H1 (cell line): Measurements from ENCODE around the gene SPRN. TPM values are rescaled to one million over a fixed set of nuclear protein-coding genes. Genes with fewer than 3 reads are reported as not detected.

Experiments
- CTCF ChIA-PET: fragments of 300-600 bp; sonication (Branson Sonifier 250); formaldehyde crosslinking; loops from one replicate; lab custom pipeline; 2021; ENCODE audit not compliant: partially characterized antibody; lab: Charles Lee
- POLR2A ChIA-PET: fragments of 300-600 bp; sonication (Branson Sonifier 250); formaldehyde crosslinking; loops from one replicate; lab custom pipeline; 2021; ENCODE audit warnings: inconsistent platforms; ENCODE audit not compliant: partially characterized antibody; lab: Charles Lee
- DNase-seq, 2 experiments: peaks; one replicate each; pipeline versions ENCODE4 v3.0.0 to v3.0.0-alpha.2; 2010 to 2022; ENCODE audit warnings: low spot score in 2 of 2, low read depth in 1 of 2, mixed read lengths in 1 of 2
- FAIRE-seq: peaks from 2 replicates; lab custom pipeline; 2011; peaks lifted over from hg19 to GRCh38; lab: Jason Lieb, UNC
- H2AFZ ChIP-seq: 2 replicates; pipeline ENCODE4 v1.8.1; 2012; ENCODE audit warnings: low read length, inconsistent platforms
- H2AK5ac ChIP-seq: 2 replicates; pipeline ENCODE4 v1.6.1; 2013; ENCODE audit warnings: low read depth, low read length
- H2BK120ac ChIP-seq: replicated peaks from 2 replicates; pipeline ENCODE3; 2013; ENCODE audit warnings: low read depth, low read length, inconsistent platforms
- H2BK12ac ChIP-seq: 2 replicates; pipeline ENCODE4 v1.6.1; 2013; ENCODE audit warnings: low read depth, low read length
- H2BK15ac ChIP-seq: 2 replicates; pipeline ENCODE4 v1.6.1; 2013; ENCODE audit warnings: low read length
- H2BK20ac ChIP-seq: 2 replicates; pipeline ENCODE4 v1.6.1; 2013; ENCODE audit warnings: low read length
- H2BK5ac ChIP-seq: 2 replicates; pipeline ENCODE4 v1.6.1; 2013; ENCODE audit warnings: low read depth, low read length
- H3K14ac ChIP-seq: 2 replicates; pipeline ENCODE4 v1.6.1; 2013; ENCODE audit warnings: inconsistent platforms; ENCODE audit not compliant: insufficient read length
- H3K18ac ChIP-seq: 2 replicates; pipeline ENCODE4 v1.6.1; 2013; ENCODE audit warnings: low read length; ENCODE audit errors: extremely low read depth
- H3K23ac ChIP-seq: 2 replicates; pipeline ENCODE4 v1.6.1; 2013; ENCODE audit warnings: inconsistent platforms; ENCODE audit not compliant: insufficient read length
- H3K23me2 ChIP-seq: 2 replicates; pipeline ENCODE4 v1.6.1; 2013; ENCODE audit warnings: low read depth, low read length
- H3K27ac ChIP-seq: 2 replicates; pipeline ENCODE4 v1.6.1; 2011; ENCODE audit warnings: low read depth, low read length, inconsistent platforms
- H3K27me3 ChIP-seq, 4 experiments: replicated peaks in 1 of 4; 1 replicate in 1 of 4; 2 replicates in 3 of 4; pipeline versions ENCODE4 v1.6.1 to v1.8.1; 2011 to 2013; ENCODE audit warnings: low read length in 3 of 4, mild to moderate bottlenecking in 3 of 4, inconsistent platforms in 2 of 4, mixed read lengths in 2 of 4, moderate library complexity in 1 of 4; ENCODE audit not compliant: control insufficient read depth in 3 of 4, insufficient read depth in 3 of 4; ENCODE audit errors: extremely low read depth in 1 of 4
- H3K36me3 ChIP-seq, 4 experiments: 2 replicates each; pipeline versions ENCODE4 v1.6.1 to v1.8.1; 2011 to 2013; ENCODE audit warnings: mild to moderate bottlenecking in 4 of 4, low read length in 3 of 4, moderate library complexity in 2 of 4, control low read depth in 1 of 4, inconsistent platforms in 1 of 4; ENCODE audit not compliant: insufficient read depth in 4 of 4, control insufficient read depth in 2 of 4
- H3K4ac ChIP-seq: replicated peaks from 2 replicates; pipeline ENCODE3; 2013; ENCODE audit warnings: low read length, low read depth, mixed read lengths, inconsistent platforms; ENCODE audit not compliant: insufficient read length
- H3K4me1 ChIP-seq, 4 experiments: replicated peaks in 1 of 4; 1 replicate in 1 of 4; 2 replicates in 3 of 4; pipeline versions ENCODE4 v1.6.1 to v1.8.1; 2011 to 2013; ENCODE audit warnings: low read length in 3 of 4, inconsistent platforms in 2 of 4, mixed read lengths in 1 of 4; ENCODE audit not compliant: insufficient read depth in 4 of 4, control insufficient read depth in 3 of 4
- H3K4me2 ChIP-seq, 2 experiments: 2 replicates each; pipeline versions ENCODE4 v1.6.1 to v1.8.1; 2011 to 2013; ENCODE audit warnings: low read depth in 2 of 2, low read length in 2 of 2, control low read depth in 1 of 2, inconsistent platforms in 1 of 2, mild to moderate bottlenecking in 1 of 2; ENCODE audit not compliant: insufficient read depth in 1 of 2
- H3K4me3 ChIP-seq, 4 experiments: fragments of 200-600, 300-600 bp in 1 of 4; sonication (generic), shearing (Covaris generic), sonication (Bioruptor Twin) in 1 of 4; 2 replicates each; pipeline versions ENCODE4 v1.5.1 to v1.8.1; 2011 to 2016; ENCODE audit warnings: low read length in 4 of 4, low read depth in 3 of 4, control low read depth in 2 of 4, inconsistent platforms in 2 of 4, mild to moderate bottlenecking in 2 of 4, mixed read lengths in 1 of 4, moderate library complexity in 1 of 4; ENCODE audit not compliant: insufficient read depth in 2 of 4; ENCODE audit errors: extremely low read depth in 1 of 4
- H3K56ac ChIP-seq: replicated peaks from 2 replicates; pipeline ENCODE3; 2013; ENCODE audit warnings: low read depth, mild to moderate bottlenecking, mixed read lengths, low read length, inconsistent platforms; ENCODE audit not compliant: insufficient read length
- H3K79me1 ChIP-seq: 2 replicates; pipeline ENCODE4 v1.6.1; 2013; ENCODE audit warnings: low read depth, low read length, control low read depth
- H3K79me2 ChIP-seq, 2 experiments: 2 replicates each; pipeline versions ENCODE4 v1.6.1 to v1.8.1; 2012 to 2013; ENCODE audit warnings: low read length in 2 of 2, mild to moderate bottlenecking in 2 of 2, inconsistent platforms in 1 of 2; ENCODE audit not compliant: insufficient read depth in 2 of 2, control insufficient read depth in 1 of 2
- H3K9ac ChIP-seq, 4 experiments: replicated peaks in 1 of 4; 1 replicate in 1 of 4; 2 replicates in 3 of 4; pipeline versions ENCODE4 v1.6.1 to v1.8.1; 2011 to 2013; ENCODE audit warnings: low read depth in 3 of 4, low read length in 3 of 4, control low read depth in 2 of 4, mild to moderate bottlenecking in 2 of 4, moderate library complexity in 2 of 4, inconsistent platforms in 1 of 4; ENCODE audit errors: extremely low read depth in 1 of 4
- H3K9me3 ChIP-seq, 2 experiments: 2 replicates each; pipeline versions ENCODE4 v1.6.1 to v1.8.1; 2012 to 2013; ENCODE audit warnings: mild to moderate bottlenecking in 2 of 2, moderate library complexity in 2 of 2, control low read depth in 1 of 2, inconsistent platforms in 1 of 2, low read depth in 1 of 2, low read length in 1 of 2, mixed read lengths in 1 of 2; ENCODE audit not compliant: insufficient read depth in 2 of 2
- H4K20me1 ChIP-seq, 2 experiments: replicated peaks in 1 of 2; 2 replicates each; pipeline versions ENCODE3 to v1.8.1; 2011 to 2013; ENCODE audit warnings: inconsistent platforms in 2 of 2, low read length in 2 of 2, mild to moderate bottlenecking in 1 of 2; ENCODE audit not compliant: insufficient read depth in 2 of 2, control insufficient read depth in 1 of 2
- H4K5ac ChIP-seq: 2 replicates; pipeline ENCODE4 v1.6.1; 2013; ENCODE audit warnings: low read length, low read depth, mixed read lengths, inconsistent platforms; ENCODE audit not compliant: insufficient read length
- H4K8ac ChIP-seq: 2 replicates; pipeline ENCODE4 v1.8.0; 2013; ENCODE audit warnings: mild to moderate bottlenecking, moderate library complexity, low read length, inconsistent platforms; ENCODE audit not compliant: insufficient read depth; ENCODE audit errors: extremely low read depth
- H4K91ac ChIP-seq: replicated peaks from 2 replicates; pipeline ENCODE3; 2013; ENCODE audit warnings: low read length, mixed read lengths, inconsistent platforms; ENCODE audit not compliant: insufficient read length
- CREB1 ChIP-seq: IDR thresholded peaks from 2 replicates; pipeline ENCODE4 v1.6.1; 2012; ENCODE audit warnings: inconsistent platforms
- EZH2 ChIP-seq: fragments of 200-600 bp; sonication (generic); IDR thresholded peaks from 2 replicates; pipeline ENCODE4 v1.7.1; 2012; ENCODE audit warnings: low read depth, mild to moderate bottlenecking, moderate library complexity, low read length, inconsistent platforms; ENCODE audit not compliant: severe bottlenecking
- HDAC2 ChIP-seq, 2 experiments: fragments of 300-600 bp in 1 of 2; sonication (generic) in 1 of 2; IDR thresholded peaks; 2 replicates each; pipeline ENCODE4 v1.6.1; 2011 to 2012; ENCODE audit warnings: low read depth in 2 of 2, low read length in 2 of 2, mild to moderate bottlenecking in 2 of 2, moderate library complexity in 2 of 2, borderline replicate concordance in 1 of 2, inconsistent platforms in 1 of 2
- MAFK ChIP-seq: IDR thresholded peaks from 2 replicates; pipeline ENCODE4 v1.6.1; 2012; ENCODE audit warnings: low read depth, mild to moderate bottlenecking, improper control_type of control experiment, low read length
- PHF8 ChIP-seq: fragments of 200-600 bp; sonication (generic); conservative IDR thresholded peaks from 2 replicates; pipeline ENCODE4 v1.7.1; 2012; ENCODE audit warnings: low read depth, mild to moderate bottlenecking, inconsistent platforms, low read length, moderate library complexity
- POU5F1 ChIP-seq: IDR thresholded peaks from 2 replicates; pipeline ENCODE4 v1.6.1; 2011; ENCODE audit warnings: low read depth, mild to moderate bottlenecking, low read length, moderate library complexity
- RNF2 ChIP-seq: fragments of 200-900, 300-1000 bp; sonication (generic); IDR thresholded peaks from 2 replicates; pipeline ENCODE4 v1.7.1; 2016; ENCODE audit warnings: borderline replicate concordance, low read depth, mild to moderate bottlenecking, antibody characterized with exemption, low read length; ENCODE audit not compliant: poor library complexity, severe bottlenecking; ENCODE audit errors: missing control alignments
- TAF7 ChIP-seq: optimal IDR thresholded peaks from 2 replicates; pipeline ENCODE3; 2011; ENCODE audit warnings: low read depth, mild to moderate bottlenecking, inconsistent platforms, low read length, moderate library complexity, borderline replicate concordance
- WGBS, 2 experiments: shearing (Covaris generic) in 1 of 2; methylation state at CpG; one replicate each; pipeline versions ENCODE4 v1.1.6 to v1.1.7; 2013 to 2015; ENCODE audit warnings: low lambda C conversion rate in 2 of 2, mixed read lengths in 2 of 2, inconsistent platforms in 1 of 2, low coverage in 1 of 2, missing lambda C conversion rate in 1 of 2; ENCODE audit not compliant: insufficient replicate concordance in 2 of 2, insufficient coverage in 1 of 2, insufficient read length in 1 of 2; ENCODE audit errors: extremely low coverage in 1 of 2, missing lambda C conversion rate in 1 of 2; 5-methylcytosine and 5-hydroxymethylcytosine counted together
- polyA plus RNA-seq, 7 experiments: library from polyadenylated mRNA; depleted of rRNA in 3 of 7; stranded (reverse) in 5 of 7; unstranded in 2 of 7; fragments of >200 nt in 5 of 7; fragments of 200-250 nt in 2 of 7; gene quantifications; 1 replicate in 5 of 7; 2 replicates in 1 of 7; 4 replicates in 1 of 7; pipeline versions ENCODE4 v1.2.1 to v1.2.3, GENCODE V29; 2011 to 2013; ENCODE audit warnings: missing spikeins in 2 of 7, mixed read lengths in 2 of 7
- total RNA-seq: library from RNA; stranded (reverse); fragmentation: NEBNext Ultra II Directional; extraction: Animal tissue kit (Norgen Biotek cat#: 25700); gene quantifications from 2 replicates; pipeline ENCODE4 v1.2.1, GENCODE V29; 2021
- TF ChIP-seq, protein P1 (sequence below): IDR thresholded peaks from 2 replicates; pipeline ENCODE4 v1.6.1; 2011; ENCODE audit warnings: low read length, improper control_type of control experiment
- TF ChIP-seq, protein P2 (sequence below): IDR thresholded peaks from 2 replicates; pipeline ENCODE4 v1.6.1; 2012; ENCODE audit warnings: low read length, inconsistent platforms

Gene SPRN
- total and polyA plus RNA-seq, 2 of the 8 experiments (the other 6 are each of a cell fraction or from before 2014, with no cell fraction given): 0.23 to 0.24 TPM

DNA sequence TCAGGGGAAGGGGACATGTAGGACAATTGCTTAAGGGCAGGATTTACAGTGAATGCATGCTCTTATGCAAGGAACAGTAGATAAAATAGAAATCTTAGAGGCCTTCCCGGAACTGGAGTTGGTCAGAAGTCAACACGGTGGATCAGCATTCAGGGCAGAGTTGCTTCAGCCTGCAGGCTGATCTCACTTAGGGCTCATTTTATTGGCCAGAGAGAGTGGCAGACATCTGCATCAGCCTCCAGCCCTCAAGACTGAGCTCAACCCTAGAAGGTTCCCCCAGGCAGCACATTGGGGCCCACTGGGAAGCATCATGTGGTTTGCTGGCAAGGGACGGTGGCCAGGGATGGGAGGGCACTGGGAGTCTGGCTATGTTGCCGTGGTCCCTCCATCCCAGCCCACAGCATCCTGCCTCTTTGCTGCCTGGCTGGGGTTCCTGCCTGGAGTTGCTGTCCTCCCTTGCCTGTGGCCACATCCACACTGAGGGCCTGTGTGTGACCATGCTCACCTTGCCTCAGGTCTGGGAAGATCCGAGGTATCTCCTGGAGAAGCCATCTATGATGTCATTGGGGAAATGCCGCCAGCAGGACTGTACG is 42.4 kb upstream of the SPRN start:
- no peak for FAIRE-seq

More for the DNA sequence above, 42.4 kb upstream of the SPRN start:
- Histone ChIP-seq H3K56ac (no peak overlapping the region), H2BK20ac (no peak overlapping the region), H4K8ac (no peak overlapping the region), H3K14ac (no peak overlapping the region), H3K4me2 (no peak overlapping the region), H2AK5ac (no peak overlapping the region), H2BK15ac (no peak overlapping the region), H3K79me2 (no peaks in the 10 kb centered on the region), H4K20me1 (no peaks in the 10 kb centered on the region), H3K4me1 (no peaks in the 10 kb centered on the region), H2AFZ (no peak overlapping the region), H3K23me2 (no peaks in the 10 kb centered on the region), H2BK120ac (no peak overlapping the region), H3K9ac (no peak overlapping the region), H4K91ac (no peak overlapping the region), H3K79me1 (no peaks in the 10 kb centered on the region), H4K5ac (no peak overlapping the region), H3K23ac (no peak overlapping the region), H2BK5ac (no peak overlapping the region), H3K18ac (no peak overlapping the region), H2BK12ac (no peak overlapping the region), H3K9me3 (peaks cover 67 to 73% of the 10 kb centered on the region in 2 experiments), H3K4me3 (no peak overlapping the region), H3K27me3 (no peaks in the 10 kb centered on the region), H3K27ac (no peak overlapping the region), H3K36me3 (no peaks in the 10 kb centered on the region), H3K4ac (no peak overlapping the region)
- CTCF ChIA-PET: no interaction called here
- 89% methylated on average over 5 of the region's 7 CpGs; no CpG with 5 or more reads in 1 of the 2 experiments for WGBS, 2 experiments
- POLR2A ChIA-PET: no interaction called here
- TF ChIP-seq EZH2 (no peak), CREB1 (no peak), PHF8 (no peak), TAF7 (no peak), POU5F1 (no peak), HDAC2 (IDR thresholded peaks at IDR 0.05; ENCODE audit: borderline replicate concordance in 1 of 2, low read depth in 2 of 2, low read length in 2 of 2) (no peak), RNF2 (no peak), MAFK (no peak)
- TF ChIP-seq, protein P1, sequence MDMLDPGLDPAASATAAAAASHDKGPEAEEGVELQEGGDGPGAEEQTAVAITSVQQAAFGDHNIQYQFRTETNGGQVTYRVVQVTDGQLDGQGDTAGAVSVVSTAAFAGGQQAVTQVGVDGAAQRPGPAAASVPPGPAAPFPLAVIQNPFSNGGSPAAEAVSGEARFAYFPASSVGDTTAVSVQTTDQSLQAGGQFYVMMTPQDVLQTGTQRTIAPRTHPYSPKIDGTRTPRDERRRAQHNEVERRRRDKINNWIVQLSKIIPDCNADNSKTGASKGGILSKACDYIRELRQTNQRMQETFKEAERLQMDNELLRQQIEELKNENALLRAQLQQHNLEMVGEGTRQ: no peak
- TF ChIP-seq, protein P2, sequence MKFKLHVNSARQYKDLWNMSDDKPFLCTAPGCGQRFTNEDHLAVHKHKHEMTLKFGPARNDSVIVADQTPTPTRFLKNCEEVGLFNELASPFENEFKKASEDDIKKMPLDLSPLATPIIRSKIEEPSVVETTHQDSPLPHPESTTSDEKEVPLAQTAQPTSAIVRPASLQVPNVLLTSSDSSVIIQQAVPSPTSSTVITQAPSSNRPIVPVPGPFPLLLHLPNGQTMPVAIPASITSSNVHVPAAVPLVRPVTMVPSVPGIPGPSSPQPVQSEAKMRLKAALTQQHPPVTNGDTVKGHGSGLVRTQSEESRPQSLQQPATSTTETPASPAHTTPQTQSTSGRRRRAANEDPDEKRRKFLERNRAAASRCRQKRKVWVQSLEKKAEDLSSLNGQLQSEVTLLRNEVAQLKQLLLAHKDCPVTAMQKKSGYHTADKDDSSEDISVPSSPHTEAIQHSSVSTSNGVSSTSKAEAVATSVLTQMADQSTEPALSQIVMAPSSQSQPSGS: no peak
- DNase-seq: no peak
